NCI-H2196 (cell line): ENCODE measurements around the gene NADK.
A peak's percentile ranks its signal among the peaks of the same experiment; 100 is the strongest.

Experiments
- DNase-seq: peaks from one replicate; lab custom pipeline; 2025; ENCODE audit not compliant: unreplicated experiment; lab: John Stamatoyannopoulos, UW

The NADK gene

GRCh38 chr1:1786836-1787605 lies 8.8 kb upstream of the NADK start:
- no peak for DNase-seq

GRCh38 chr1:1785666-1786065 lies 7.4 kb upstream of the NADK start:
- DNase-seq = no peak

GRCh38 chr1:1784933-1785332 lies 6.7 kb upstream of the NADK start:
- DNase-seq = no peak

GRCh38 chr1:1783320-1783719 lies 5.0 kb upstream of the NADK start:
- DNase-seq = no peak

GRCh38 chr1:1782399-1783221 lies 4.3 kb upstream of the NADK start:
- DNase-seq = peak; percentile 80

- DNase-seq = no peak
These were observed 3.2 kb upstream of the NADK start for GRCh38 chr1:1781526-1781903.

- no peak for DNase-seq
These were observed 2.6 kb upstream of the NADK start for GRCh38 chr1:1780598-1781525.

GRCh38 chr1:1779691-1780597 lies 1.7 kb upstream of the NADK start:
- peak; percentile 52 for DNase-seq

GRCh38 chr1:1779320-1779675 lies 1.0 kb upstream of the NADK start:
- DNase-seq = peak; percentile 20

- peak; percentile 77 for DNase-seq
These were observed 521 bp upstream of the NADK start for GRCh38 chr1:1778663-1779319.

- no peak for DNase-seq
These were observed 729 bp downstream of the NADK start for GRCh38 chr1:1777583-1777899.

GRCh38 chr1:1776672-1777582 lies 1.3 kb downstream of the NADK start:
- DNase-seq = no peak

- DNase-seq = no peak
These were observed 2.7 kb downstream of the NADK start for GRCh38 chr1:1775327-1776226.

GRCh38 chr1:1773874-1774273 lies 4.4 kb downstream of the NADK start:
- no peak for DNase-seq

- DNase-seq = no peak
These were observed 7.2 kb downstream of the NADK start for GRCh38 chr1:1771096-1771495.

- DNase-seq = no peak
These were observed 8.2 kb downstream of the NADK start for GRCh38 chr1:1770102-1770501.

- DNase-seq = no peak
These were observed 9.8 kb downstream of the NADK start for GRCh38 chr1:1768249-1768992.
